K562 (cell line): Measurements from ENCODE around the gene GABPB1.

Experiments
- CHD2 ChIP-seq: IDR thresholded peaks from 2 replicates; pipeline ENCODE4 v1.6.1; 2011; ENCODE audit warnings: low read depth, low read length
- HDAC2 ChIP-seq: fragments of 450-650 bp; IDR thresholded peaks from 2 replicates; pipeline ENCODE4 v1.6.1; 2016; ENCODE audit warnings: mild to moderate bottlenecking
- POLR2A ChIP-seq: fragments of 450-650 bp; conservative IDR thresholded peaks from 2 replicates; pipeline ENCODE4 v1.6.1; 2016
- ZNF239 ChIP-seq: fragments of 250-450 bp; sonication (Bioruptor Pico); IDR thresholded peaks from 2 replicates; pipeline ENCODE4 v1.4.0; 2020; ENCODE audit warnings: mild to moderate bottlenecking
- ZNF347 ChIP-seq: fragments of 450-650 bp; formaldehyde crosslinking; IDR thresholded peaks from 2 replicates; pipeline ENCODE4 v1.4.0; 2020; ENCODE audit warnings: low read depth, mild to moderate bottlenecking, moderate library complexity
- TF ChIP-seq, protein P1 (sequence below): fragments of 450-650 bp; formaldehyde crosslinking; IDR thresholded peaks from 2 replicates; pipeline ENCODE4 v1.4.0; 2022; ENCODE audit warnings: mild to moderate bottlenecking, moderate library complexity

DNA sequence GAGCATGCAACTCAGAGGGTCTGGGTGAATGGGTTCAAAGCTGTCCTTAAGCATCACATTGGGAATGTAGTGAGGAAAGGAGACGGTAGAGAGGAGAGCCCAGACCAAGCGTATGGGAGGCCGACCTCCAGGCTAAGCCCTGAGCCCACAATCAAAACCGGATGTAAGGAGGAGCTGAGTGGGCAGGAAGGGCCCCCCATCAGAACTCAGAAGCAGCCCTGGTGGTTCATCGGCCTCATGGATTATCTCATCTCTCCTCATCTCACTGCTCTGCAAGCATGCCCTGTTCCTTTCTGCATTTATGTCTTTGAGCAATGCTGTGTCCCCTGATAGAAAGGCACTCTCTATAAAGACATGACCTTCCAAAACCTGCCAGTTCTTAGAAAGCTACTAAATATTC is 95.7 kb downstream of the GABPB1 start:
- no peak for TF ChIP-seq ZNF239 (CRISPR knock-in tag)
- TF ChIP-seq HDAC2: no peak
- no peak for TF ChIP-seq CHD2
- no peak for TF ChIP-seq POLR2A
- TF ChIP-seq, protein P1, sequence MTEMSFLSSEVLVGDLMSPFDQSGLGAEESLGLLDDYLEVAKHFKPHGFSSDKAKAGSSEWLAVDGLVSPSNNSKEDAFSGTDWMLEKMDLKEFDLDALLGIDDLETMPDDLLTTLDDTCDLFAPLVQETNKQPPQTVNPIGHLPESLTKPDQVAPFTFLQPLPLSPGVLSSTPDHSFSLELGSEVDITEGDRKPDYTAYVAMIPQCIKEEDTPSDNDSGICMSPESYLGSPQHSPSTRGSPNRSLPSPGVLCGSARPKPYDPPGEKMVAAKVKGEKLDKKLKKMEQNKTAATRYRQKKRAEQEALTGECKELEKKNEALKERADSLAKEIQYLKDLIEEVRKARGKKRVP (CRISPR knock-in tag): no peak
- TF ChIP-seq ZNF347 (CRISPR knock-in tag): no peak
